Thoracic aorta (tissue), 2 donors: Measurements from ENCODE around the gene ARMH4. TPM values are rescaled to one million over a fixed set of nuclear protein-coding genes. Genes with fewer than 3 reads are reported as not detected.

ENCODE experiments used
- ATAC-seq: fragments of 150-250 bp; one replicate; pipeline ENCODE4 v1.8.0; 2017; ENCODE audit warnings: low read depth; ENCODE audit not compliant: insufficient number of reproducible peaks, low FRiP score
- DNase-seq: peaks from one replicate; pipeline ENCODE4 v3.0.0-alpha.2; 2020; ENCODE audit warnings: low spot score
- H3K27ac ChIP-seq, 2 donors: fragments of 200-600 bp; sonication (generic); 1 replicate in 1 of 2; 2 replicates in 1 of 2; pipeline ENCODE4 v1.5.1; 2016; ENCODE audit warnings: mild to moderate bottlenecking in 2 of 2, moderate library complexity in 2 of 2
- H3K27me3 ChIP-seq: fragments of 200-600 bp; sonication (generic); replicated peaks from 2 replicates; pipeline ENCODE4 v1.6.0; 2016; ENCODE audit warnings: mild to moderate bottlenecking; ENCODE audit not compliant: insufficient read depth
- H3K36me3 ChIP-seq: fragments of 200-600 bp; sonication (generic); one replicate; pipeline ENCODE4 v1.5.1; 2016
- H3K4me1 ChIP-seq, 2 donors: fragments of 200-600 bp; sonication (generic); 1 replicate in 1 of 2; 2 replicates in 1 of 2; pipeline versions ENCODE4 v1.5.1 to v1.6.0; 2016; ENCODE audit warnings: low read depth in 2 of 2, mild to moderate bottlenecking in 1 of 2; ENCODE audit not compliant: control insufficient read depth in 1 of 2
- H3K4me3 ChIP-seq: fragments of 200-600 bp; sonication (generic); 2 replicates; pipeline ENCODE4 v1.5.1; 2016; ENCODE audit warnings: mild to moderate bottlenecking
- H3K9me3 ChIP-seq: fragments of 200-600 bp; sonication (generic); 2 replicates; pipeline ENCODE4 v1.5.1; 2016
- CTCF ChIP-seq: fragments of 200-600 bp; sonication (generic); IDR thresholded peaks from one replicate; pipeline ENCODE4 v1.5.1; 2019; ENCODE audit warnings: antibody characterized with exemption
- total RNA-seq, 2 donors: library from RNA; depleted of rRNA; stranded (reverse); fragments of >200 nt; gene quantifications; one replicate each; pipeline versions ENCODE4 v1.1.0 to v1.2.3, GENCODE V29; 2016

The ARMH4 gene
- 10 to 100 TPM; 10.0 to 10.8 TPM for total RNA-seq

- Histone ChIP-seq H3K9me3 (no peaks in the 10 kb centered on the region), H3K27ac (peak within 1 kb of the TSS; percentile 49 to 58), H3K4me3 (peak within 1 kb of the TSS; percentile 87), H3K36me3 (no peaks in the 10 kb centered on the region), H3K4me1 (peaks cover 4 to 14% of the 10 kb centered on the region in 2 donors), H3K27me3 (no peaks in the 10 kb centered on the region)
- DNase-seq (peak; percentile 43), ATAC-seq (peak; percentile 55)
- TF ChIP-seq CTCF = peak; percentile 18
These were observed at the start of gene ARMH4 for GRCh38 chr14:58152014-58152857. ARMH4 (minus strand) TSS chr14:58152213; CDS start chr14:58139358, 12,855 bp downstream.

- Histone ChIP-seq H3K4me1 (peaks cover 16 to 17% of the 10 kb centered on the region in 2 donors), H3K27me3 (no peaks in the 10 kb centered on the region), H3K9me3 (no peaks in the 10 kb centered on the region), H3K36me3 (no peaks in the 10 kb centered on the region), H3K4me3 (peak overlapping the region; percentile 100), H3K27ac (peak overlapping the region; percentile 92 to 94)
- ATAC-seq (no peak), DNase-seq (no peak)
- no peak for TF ChIP-seq CTCF
These were observed 48.8 kb upstream of the ARMH4 start for GRCh38 chr14:58200846-58201245.

- Histone ChIP-seq H3K4me3 (peak overlapping the region; percentile 100), H3K4me1 (peaks cover 16 to 17% of the 10 kb centered on the region in 2 donors), H3K27ac (peak overlapping the region; percentile 92 to 94), H3K9me3 (no peaks in the 10 kb centered on the region), H3K27me3 (no peaks in the 10 kb centered on the region), H3K36me3 (no peaks in the 10 kb centered on the region)
- DNase-seq (no peak), ATAC-seq (no peak)
- no peak for TF ChIP-seq CTCF
These were observed 48.4 kb upstream of the ARMH4 start for GRCh38 chr14:58200480-58200841.

GRCh38 chr14:58199726-58200479 lies 47.9 kb upstream of the ARMH4 start, which contains the start of gene ACTR10:
ACTR10 (plus strand) TSS chr14:58200149; CDS start chr14:58200218, 69 bp downstream.
- no peak for TF ChIP-seq CTCF
- Histone ChIP-seq H3K36me3 (no peaks in the 10 kb centered on the region), H3K4me1 (peaks cover 17 to 19% of the 10 kb centered on the region in 2 donors), H3K4me3 (peak within 1 kb of the TSS; percentile 100), H3K27ac (peak within 1 kb of the TSS; percentile 92 to 94), H3K9me3 (no peaks in the 10 kb centered on the region), H3K27me3 (no peaks in the 10 kb centered on the region)
- ATAC-seq (peak; percentile 94), DNase-seq (peak; percentile 60)

- H3K9me3 ChIP-seq = no peaks in the 10 kb centered on the region
- no peaks in the 10 kb centered on the region for H3K36me3 ChIP-seq
- no peak for TF ChIP-seq CTCF
- no peak overlapping the region for H3K27ac ChIP-seq
- no peak overlapping the region for H3K4me3 ChIP-seq
- ATAC-seq (no peak), DNase-seq (no peak)
- H3K27me3 ChIP-seq = no peaks in the 10 kb centered on the region
- H3K4me1 ChIP-seq = peaks cover 17 to 19% of the 10 kb centered on the region in 2 donors
These were observed 46.1 kb upstream of the ARMH4 start for GRCh38 chr14:58198086-58198485.
